Mucosa of rectum (tissue), 2 donors: ENCODE data around the gene STK32B.

ENCODE experiments used
- H3K27ac ChIP-seq, 2 donors: one replicate each; pipeline ENCODE4 v1.7.0; 2013; ENCODE audit warnings: inconsistent platforms in 2 of 2, low read depth in 2 of 2, low read length in 2 of 2
- H3K27me3 ChIP-seq, 2 donors: one replicate each; pipeline ENCODE4 v1.7.0; 2013; ENCODE audit warnings: low read length in 2 of 2; ENCODE audit not compliant: control insufficient read depth in 2 of 2, insufficient read depth in 2 of 2
- H3K36me3 ChIP-seq, 2 donors: one replicate each; pipeline ENCODE4 v1.7.0; 2013; ENCODE audit warnings: low read length in 2 of 2; ENCODE audit not compliant: control insufficient read depth in 2 of 2, insufficient read depth in 2 of 2
- H3K4me1 ChIP-seq, 2 donors: one replicate each; pipeline ENCODE4 v1.7.0; 2013; ENCODE audit warnings: low read length in 2 of 2, mild to moderate bottlenecking in 1 of 2; ENCODE audit not compliant: control insufficient read depth in 2 of 2, insufficient read depth in 2 of 2
- H3K4me3 ChIP-seq, 2 donors: one replicate each; pipeline ENCODE4 v1.7.0; 2013; ENCODE audit warnings: low read length in 2 of 2
- H3K9ac ChIP-seq, 2 donors: one replicate each; pipeline ENCODE4 v1.7.0; 2013; ENCODE audit warnings: low read length in 2 of 2, low read depth in 1 of 2, mild to moderate bottlenecking in 1 of 2
- H3K9me3 ChIP-seq, 2 donors: one replicate each; pipeline ENCODE4 v1.7.0; 2013; ENCODE audit warnings: low read length in 2 of 2; ENCODE audit not compliant: control insufficient read depth in 2 of 2
- donor health status: healthy.
- donor health status: Normal muscosa, but diverticular disease.

Gene STK32B

DNA sequence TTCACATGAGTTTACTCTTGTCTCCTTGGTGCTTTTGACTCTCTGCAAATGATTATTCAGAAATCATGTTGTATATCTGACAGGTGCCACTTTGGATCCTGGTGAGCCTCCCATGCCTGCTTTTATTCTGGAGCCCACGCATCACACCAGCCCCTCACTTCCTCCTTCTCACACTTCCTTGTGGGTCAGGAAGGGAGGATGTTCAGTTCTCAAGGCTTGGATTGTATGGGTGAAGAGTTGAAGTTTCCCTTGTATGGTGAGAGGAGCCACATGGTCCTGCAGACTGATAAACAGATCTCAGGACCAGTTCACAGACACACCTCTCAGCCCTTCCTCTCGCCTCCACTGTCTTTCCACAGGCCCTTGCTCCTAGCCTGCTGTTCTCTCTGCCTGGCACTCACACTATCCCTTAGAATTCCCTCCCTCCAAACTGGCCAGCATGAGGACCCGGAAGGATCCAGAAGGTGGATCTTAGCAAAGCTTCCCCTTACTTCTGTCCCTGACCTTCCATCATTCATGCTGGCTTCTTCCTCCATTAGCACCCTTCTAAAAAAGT lies 92.1 kb downstream of the STK32B start:
- Histone ChIP-seq H3K27me3 (no peaks in the 10 kb centered on the region), H3K27ac (no peak overlapping the region)

DNA sequence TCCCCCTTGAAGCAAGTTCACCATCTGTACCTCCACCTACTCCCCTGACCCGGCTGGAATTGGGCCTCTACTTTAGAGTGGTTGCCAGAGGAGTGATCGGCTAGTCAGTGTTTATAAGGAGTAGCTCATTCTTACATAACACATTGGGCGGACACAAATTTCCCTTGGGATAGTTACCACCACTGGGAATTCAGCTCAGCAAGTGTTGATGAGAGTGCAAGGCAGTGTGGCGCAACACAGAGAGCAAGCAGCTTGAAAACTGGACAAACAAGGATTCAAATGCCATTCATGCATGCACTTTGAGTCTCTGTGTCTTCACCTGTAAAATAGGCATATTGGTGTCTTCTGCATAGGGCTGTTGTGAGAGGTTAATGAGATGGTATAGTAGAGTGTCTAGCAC lies 92.7 kb downstream of the STK32B start:
- H3K9me3 ChIP-seq, result no peaks in the 10 kb centered on the region
- no peak overlapping the region for H3K9ac ChIP-seq
- no peak overlapping the region for H3K4me3 ChIP-seq
- H3K4me1 ChIP-seq, result no peaks in the 10 kb centered on the region
- no peak overlapping the region for H3K27ac ChIP-seq
- no peaks in the 10 kb centered on the region for H3K27me3 ChIP-seq
- no peaks in the 10 kb centered on the region for H3K36me3 ChIP-seq

More for the DNA sequence above, 92.1 kb downstream of the STK32B start:
- H3K36me3 ChIP-seq, result no peaks in the 10 kb centered on the region
- H3K4me1 ChIP-seq, result no peaks in the 10 kb centered on the region
- no peaks in the 10 kb centered on the region for H3K9me3 ChIP-seq
- no peak overlapping the region for H3K9ac ChIP-seq
- no peak overlapping the region for H3K4me3 ChIP-seq

DNA sequence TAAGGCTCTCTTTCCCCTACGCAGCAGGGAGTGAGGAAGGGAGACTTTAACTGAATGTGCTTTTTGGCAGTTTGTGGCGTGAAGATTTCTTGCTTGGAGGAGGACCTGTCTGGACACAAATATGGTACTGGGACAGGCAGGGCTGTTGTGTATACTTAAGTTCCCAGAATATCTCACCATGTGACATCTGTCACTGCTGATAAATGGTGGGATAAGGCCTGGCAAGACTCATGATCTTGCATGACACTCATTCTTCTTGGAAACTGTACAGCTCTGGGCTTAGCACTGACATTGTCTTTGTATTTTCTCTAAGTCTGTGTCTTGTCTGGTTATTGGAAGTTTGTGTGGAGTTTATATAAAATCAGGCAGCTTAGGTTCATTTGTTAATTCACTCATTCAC lies 93.1 kb downstream of the STK32B start:
- no peaks in the 10 kb centered on the region for H3K4me1 ChIP-seq
- no peaks in the 10 kb centered on the region for H3K36me3 ChIP-seq
- no peak overlapping the region for H3K9ac ChIP-seq
- no peaks in the 10 kb centered on the region for H3K9me3 ChIP-seq
- H3K4me3 ChIP-seq, result no peak overlapping the region
- H3K27me3 ChIP-seq, result no peaks in the 10 kb centered on the region
- no peak overlapping the region for H3K27ac ChIP-seq

DNA sequence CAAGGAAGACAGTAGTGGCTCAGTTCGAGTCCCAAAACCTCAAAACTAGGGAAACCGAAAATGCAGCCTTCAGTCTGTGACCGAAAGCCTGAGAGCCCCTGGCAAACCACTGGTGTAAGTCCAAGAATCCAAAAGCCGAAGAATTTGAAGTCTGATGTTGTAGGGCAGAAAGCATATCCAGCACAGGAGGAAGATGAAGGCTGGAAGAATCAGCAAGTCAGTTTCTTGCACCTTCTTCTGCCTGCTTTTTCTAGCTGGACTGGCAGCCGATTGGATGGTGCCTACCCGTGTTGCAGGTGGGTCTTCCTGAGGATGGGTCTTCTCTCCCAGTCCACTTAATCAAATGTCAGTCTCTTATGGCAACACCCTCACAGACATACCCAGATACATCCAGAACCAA lies 95.0 kb downstream of the STK32B start:
- H3K9me3 ChIP-seq, result no peaks in the 10 kb centered on the region
- no peak overlapping the region for H3K4me3 ChIP-seq
- no peak overlapping the region for H3K27ac ChIP-seq
- H3K4me1 ChIP-seq, result no peaks in the 10 kb centered on the region
- no peaks in the 10 kb centered on the region for H3K36me3 ChIP-seq
- H3K27me3 ChIP-seq, result no peaks in the 10 kb centered on the region
- H3K9ac ChIP-seq, result no peak overlapping the region

DNA sequence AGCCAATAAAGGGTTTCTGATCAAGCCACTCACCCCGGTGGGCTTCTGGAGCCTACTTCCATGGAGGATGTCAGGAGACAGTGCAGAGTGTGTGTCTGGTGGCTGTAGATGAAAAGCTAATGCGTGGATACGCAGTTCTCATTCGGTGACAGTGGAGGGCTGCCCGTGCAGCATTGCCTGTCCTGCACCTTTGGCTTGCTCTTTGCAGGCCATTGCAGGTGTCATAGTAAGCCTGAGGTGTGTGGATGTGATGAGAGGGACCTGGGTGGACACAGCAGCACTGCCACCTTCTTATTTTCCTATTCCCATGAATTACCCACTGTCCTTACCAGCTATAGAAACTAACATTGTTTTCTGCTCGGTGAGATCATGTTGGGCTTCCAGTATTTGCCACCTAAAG lies 101.2 kb downstream of the STK32B start:
- Histone ChIP-seq H3K27me3 (no peaks in the 10 kb centered on the region), H3K9ac (no peak overlapping the region), H3K4me1 (no peaks in the 10 kb centered on the region), H3K9me3 (no peaks in the 10 kb centered on the region), H3K4me3 (no peak overlapping the region), H3K27ac (no peak overlapping the region), H3K36me3 (no peaks in the 10 kb centered on the region)

DNA sequence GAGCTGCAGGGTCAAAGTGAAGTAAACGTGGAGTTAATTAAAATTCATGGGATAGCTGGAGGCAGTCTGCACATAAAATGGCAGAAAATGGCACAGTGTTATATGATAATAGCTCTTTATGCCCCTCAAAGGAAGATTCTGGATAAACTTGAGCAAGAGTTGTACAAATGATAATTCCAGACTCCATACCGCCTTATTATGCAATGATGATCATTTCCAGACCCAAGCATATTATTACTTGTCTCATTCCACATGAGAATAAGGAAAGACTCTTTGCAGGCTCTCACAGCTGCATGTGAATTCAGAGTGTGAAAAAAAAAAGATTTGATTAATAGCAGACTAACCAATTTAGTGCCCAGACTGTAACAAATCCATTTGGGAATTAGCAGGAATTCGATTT lies 105.4 kb downstream of the STK32B start:
- H3K27ac ChIP-seq, result no peak overlapping the region
- no peak overlapping the region for H3K4me3 ChIP-seq
- H3K9me3 ChIP-seq, result no peaks in the 10 kb centered on the region
- no peaks in the 10 kb centered on the region for H3K27me3 ChIP-seq
- H3K9ac ChIP-seq, result no peak overlapping the region
- no peaks in the 10 kb centered on the region for H3K4me1 ChIP-seq
- no peaks in the 10 kb centered on the region for H3K36me3 ChIP-seq

DNA sequence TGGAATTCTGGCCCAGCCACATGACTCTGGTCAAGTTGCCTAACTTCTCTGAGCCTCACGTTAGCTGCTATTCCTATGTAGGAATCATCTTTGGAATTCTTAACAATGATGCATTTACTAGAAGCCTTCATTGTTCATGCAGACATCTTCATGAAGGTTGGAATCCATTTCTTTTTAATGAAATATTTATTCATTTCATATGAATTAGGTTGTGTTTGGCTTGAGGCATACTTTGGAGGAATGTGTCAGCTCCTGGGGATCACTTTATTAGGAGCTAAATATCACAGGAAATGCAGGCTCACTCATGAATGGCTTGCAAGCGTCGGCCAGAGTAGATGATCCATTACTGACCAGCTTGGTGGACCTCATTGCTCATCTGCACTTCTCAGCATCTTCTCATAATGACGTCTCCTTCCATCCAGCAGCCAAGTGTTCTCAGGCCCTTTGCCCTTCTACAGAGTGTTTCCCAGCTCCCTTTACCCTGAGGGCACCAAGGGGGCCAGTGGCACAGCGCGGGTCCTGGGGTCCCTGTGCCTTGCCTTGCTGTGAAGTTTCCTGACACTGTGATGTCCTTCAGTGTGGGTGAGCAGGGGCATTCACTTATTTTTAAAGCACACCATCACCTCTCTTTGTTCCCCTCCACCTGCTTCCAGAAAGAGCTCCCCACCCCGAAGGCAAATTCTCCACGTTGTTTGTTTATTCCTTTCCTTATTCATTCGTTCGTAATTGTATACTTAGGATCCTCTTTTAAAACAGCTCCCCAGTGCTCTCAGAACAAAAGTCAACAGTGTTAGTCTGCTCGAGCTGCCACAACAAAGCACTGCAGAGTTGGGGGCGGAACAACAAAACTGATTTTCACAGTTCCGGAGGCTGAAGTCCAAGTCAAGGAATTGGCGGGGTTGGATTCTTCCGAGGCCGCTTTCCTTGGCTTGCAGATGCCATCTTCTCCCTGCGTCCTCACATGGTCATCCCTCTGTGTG lies 106.8 kb downstream of the STK32B start:
- H3K36me3 ChIP-seq, result no peaks in the 10 kb centered on the region
- no peaks in the 10 kb centered on the region for H3K4me1 ChIP-seq
- no peak overlapping the region for H3K27ac ChIP-seq
- no peak overlapping the region for H3K9ac ChIP-seq
- H3K4me3 ChIP-seq, result no peak overlapping the region
- no peaks in the 10 kb centered on the region for H3K27me3 ChIP-seq
- no peaks in the 10 kb centered on the region for H3K9me3 ChIP-seq

DNA sequence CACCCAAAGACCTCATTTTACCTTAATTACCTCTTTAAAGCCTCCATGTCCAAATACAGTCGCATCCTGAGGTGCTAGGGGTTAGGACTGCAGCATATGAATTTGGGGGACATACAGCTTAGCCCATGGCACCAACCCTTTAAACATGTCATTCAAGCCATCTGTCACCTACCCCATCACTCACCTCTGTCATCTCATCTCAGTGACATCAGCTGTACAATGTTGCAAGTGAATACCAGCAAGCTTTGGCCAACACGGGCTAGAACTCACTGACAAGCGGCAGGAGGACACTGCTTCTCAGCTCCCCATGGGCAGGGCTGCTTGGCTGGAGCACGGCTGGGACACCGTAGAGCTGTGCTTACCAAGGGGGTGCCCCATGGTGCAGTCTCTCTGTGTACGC lies 107.5 kb downstream of the STK32B start:
- Histone ChIP-seq H3K4me1 (no peaks in the 10 kb centered on the region), H3K27me3 (no peaks in the 10 kb centered on the region), H3K4me3 (no peak overlapping the region), H3K27ac (no peak overlapping the region), H3K36me3 (no peaks in the 10 kb centered on the region), H3K9me3 (no peaks in the 10 kb centered on the region), H3K9ac (no peak overlapping the region)

DNA sequence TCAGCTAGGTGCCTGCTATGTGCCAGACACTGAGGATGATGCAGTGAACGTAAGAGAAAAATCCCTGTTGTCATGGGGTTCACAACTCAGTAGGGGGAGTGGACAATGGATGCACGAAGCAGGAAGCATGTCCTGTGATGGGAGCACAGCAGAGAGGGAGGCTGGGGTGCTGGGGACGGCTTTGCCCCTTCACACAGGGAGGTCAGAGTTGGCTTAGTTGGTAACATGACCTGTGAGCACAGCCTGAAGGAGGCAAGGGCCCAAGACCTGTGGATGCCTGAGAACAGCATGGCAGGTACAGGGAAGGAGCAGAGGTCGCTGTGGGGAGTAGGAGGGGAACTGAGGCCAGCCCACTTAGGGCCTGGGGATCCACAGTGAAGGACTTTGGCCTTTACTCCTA lies 109.4 kb downstream of the STK32B start:
- H3K9ac ChIP-seq, result no peak overlapping the region
- no peaks in the 10 kb centered on the region for H3K27me3 ChIP-seq
- no peak overlapping the region for H3K27ac ChIP-seq
- H3K4me1 ChIP-seq, result no peaks in the 10 kb centered on the region
- no peaks in the 10 kb centered on the region for H3K9me3 ChIP-seq
- H3K36me3 ChIP-seq, result no peaks in the 10 kb centered on the region
- H3K4me3 ChIP-seq, result no peak overlapping the region

DNA sequence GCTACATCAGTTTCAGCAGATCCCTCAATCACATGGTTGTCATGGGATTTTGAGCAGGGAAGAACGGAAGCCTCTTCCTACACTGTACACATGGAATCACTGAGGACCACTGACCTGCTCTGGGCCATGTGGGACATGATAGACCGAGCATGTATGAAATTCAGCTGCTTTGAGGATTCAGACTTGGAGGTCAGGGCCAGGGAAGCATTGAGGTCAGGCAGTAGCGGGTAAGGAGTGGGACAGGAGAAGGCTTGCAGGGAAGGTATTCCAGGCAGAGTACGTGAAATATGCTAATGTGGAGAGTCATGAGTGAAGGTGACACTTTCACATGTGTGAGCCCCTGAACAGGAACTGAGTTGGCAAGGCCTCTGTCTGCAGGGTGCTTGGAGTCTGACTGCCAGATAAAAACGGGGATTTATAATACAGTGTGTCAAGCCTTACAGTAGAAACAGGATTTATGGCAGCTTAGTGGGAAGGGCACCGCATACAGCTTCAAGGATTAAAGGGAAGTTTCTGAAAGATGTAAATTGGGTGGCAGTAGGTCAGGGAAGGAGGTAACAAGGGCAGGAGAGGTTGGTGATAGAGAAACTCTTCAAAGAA lies 111.7 kb downstream of the STK32B start:
- H3K9ac ChIP-seq, result no peak overlapping the region
- H3K9me3 ChIP-seq, result no peaks in the 10 kb centered on the region
- no peaks in the 10 kb centered on the region for H3K36me3 ChIP-seq
- H3K4me3 ChIP-seq, result no peak overlapping the region
- H3K27ac ChIP-seq, result no peak overlapping the region
- H3K4me1 ChIP-seq, result no peaks in the 10 kb centered on the region
- H3K27me3 ChIP-seq, result no peaks in the 10 kb centered on the region
